SK-N-SH treated with all-trans-retinoic acid at 6 μM for 48 hours (cell line): ENCODE measurements around the gene ZNF705A.
"Not testable (repeated sequence)": the region's sequence is repeated elsewhere in the genome, so short reads cannot be mapped to it uniquely, and the experiment has no call there.

Experiments used
- ATAC-seq: fragments of 200-7000 bp; cut with Tn5 transposase; 3 replicates; pipeline ENCODE4 v1.9.1; 2020; ENCODE audit warnings: mild to moderate bottlenecking, moderate library complexity
- BACH2 ChIP-seq: fragments of 250-450 bp; sonication (Bioruptor Pico); IDR thresholded peaks from 2 replicates; pipeline ENCODE4 v1.9.0; 2021; ENCODE audit warnings: mild to moderate bottlenecking, borderline replicate concordance
- CREB5 ChIP-seq: fragments of 250-450 bp; sonication (Bioruptor Pico); IDR thresholded peaks from 2 replicates; pipeline ENCODE4 v1.5.1; 2020; ENCODE audit warnings: low read depth, mild to moderate bottlenecking, moderate library complexity
- CSDC2 ChIP-seq: fragments of 250-450 bp; sonication (Bioruptor Pico); IDR thresholded peaks from 2 replicates; pipeline ENCODE4 v1.5.0; 2020; ENCODE audit warnings: mild to moderate bottlenecking, moderate library complexity
- ESRRG ChIP-seq: fragments of 250-450 bp; sonication (Bioruptor Pico); IDR thresholded peaks from 2 replicates; pipeline ENCODE4 v1.6.1; 2021; ENCODE audit warnings: mild to moderate bottlenecking
- GLIS3 ChIP-seq: fragments of 250-450 bp; sonication (Bioruptor Pico); IDR thresholded peaks from 2 replicates; pipeline ENCODE4 v1.5.0; 2020; ENCODE audit warnings: mild to moderate bottlenecking, moderate library complexity
- ISL1 ChIP-seq: fragments of 250-450 bp; sonication (Bioruptor Pico); IDR thresholded peaks from 2 replicates; pipeline ENCODE4 v2.1.2; 2022; ENCODE audit warnings: mild to moderate bottlenecking, moderate library complexity
- OSR1 ChIP-seq: fragments of 250-450 bp; sonication (Bioruptor Pico); IDR thresholded peaks from 2 replicates; pipeline ENCODE4 v1.8.0; 2022; ENCODE audit warnings: moderate library complexity, mild to moderate bottlenecking, inconsistent platforms
- TOX ChIP-seq: fragments of 250-450 bp; sonication (Bioruptor Pico); IDR thresholded peaks from 2 replicates; pipeline ENCODE4 v1.8.0; 2021; ENCODE audit warnings: mild to moderate bottlenecking, moderate library complexity, borderline replicate concordance
- ZFP3 ChIP-seq: fragments of 250-450 bp; sonication (Bioruptor Pico); IDR thresholded peaks from 2 replicates; pipeline ENCODE4 v1.5.0; 2020; ENCODE audit warnings: mild to moderate bottlenecking, moderate library complexity
- ZNF565 ChIP-seq: fragments of 450-650 bp; formaldehyde crosslinking; conservative IDR thresholded peaks from 2 replicates; pipeline ENCODE4 v1.5.0; 2020; ENCODE audit warnings: low read depth, mild to moderate bottlenecking, moderate library complexity
- TF ChIP-seq, protein P1 (sequence below): fragments of 250-450 bp; sonication (Bioruptor Pico); IDR thresholded peaks from 2 replicates; pipeline ENCODE4 v1.5.0; 2020; ENCODE audit warnings: mild to moderate bottlenecking, moderate library complexity
- TF ChIP-seq, protein P2 (sequence below): fragments of 250-450 bp; sonication (Bioruptor Pico); IDR thresholded peaks from 2 replicates; pipeline ENCODE4 v1.5.1; 2021; ENCODE audit warnings: mild to moderate bottlenecking, moderate library complexity
- TF ChIP-seq, protein P3 (sequence below): fragments of 250-450 bp; sonication (Bioruptor Pico); IDR thresholded peaks from 2 replicates; pipeline ENCODE4 v1.8.0; 2020; ENCODE audit warnings: mild to moderate bottlenecking, moderate library complexity, borderline replicate concordance

ZNF705A gene

DNA sequence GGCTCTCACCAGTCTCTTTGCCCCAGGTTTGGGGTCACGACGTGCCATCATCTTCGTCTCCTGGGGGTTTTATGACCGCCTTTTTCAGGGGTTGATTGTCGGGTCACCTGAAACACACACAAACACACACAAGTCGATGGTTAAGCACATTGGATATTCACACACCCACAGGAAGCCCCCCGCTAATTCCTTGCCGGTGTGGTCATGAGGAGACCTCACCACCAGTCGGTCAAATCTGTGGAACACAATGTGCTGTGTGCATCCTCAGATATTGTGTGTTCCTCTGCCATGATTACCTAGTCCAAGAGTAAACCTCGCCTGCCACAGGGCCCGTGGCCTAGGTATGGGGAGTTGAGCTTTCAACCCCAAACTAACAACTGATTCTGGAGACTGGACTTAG lies 68.0 kb downstream of the ZNF705A start:
- not testable (repeated sequence) for ATAC-seq

GRCh38 chr12:8226355-8226754 lies 69.5 kb downstream of the ZNF705A start:
- TF ChIP-seq CSDC2 (CRISPR knock-in tag) (no peak), BACH2 (no peak), OSR1 (CRISPR knock-in tag) (no peak), ZFP3 (CRISPR knock-in tag) (no peak), CREB5 (no peak), TOX (CRISPR knock-in tag) (no peak), ISL1 (CRISPR knock-in tag) (no peak), GLIS3 (CRISPR knock-in tag) (no peak), ESRRG (CRISPR knock-in tag) (no peak), ZNF565 (CRISPR knock-in tag) (no peak)
- TF ChIP-seq, protein P1, sequence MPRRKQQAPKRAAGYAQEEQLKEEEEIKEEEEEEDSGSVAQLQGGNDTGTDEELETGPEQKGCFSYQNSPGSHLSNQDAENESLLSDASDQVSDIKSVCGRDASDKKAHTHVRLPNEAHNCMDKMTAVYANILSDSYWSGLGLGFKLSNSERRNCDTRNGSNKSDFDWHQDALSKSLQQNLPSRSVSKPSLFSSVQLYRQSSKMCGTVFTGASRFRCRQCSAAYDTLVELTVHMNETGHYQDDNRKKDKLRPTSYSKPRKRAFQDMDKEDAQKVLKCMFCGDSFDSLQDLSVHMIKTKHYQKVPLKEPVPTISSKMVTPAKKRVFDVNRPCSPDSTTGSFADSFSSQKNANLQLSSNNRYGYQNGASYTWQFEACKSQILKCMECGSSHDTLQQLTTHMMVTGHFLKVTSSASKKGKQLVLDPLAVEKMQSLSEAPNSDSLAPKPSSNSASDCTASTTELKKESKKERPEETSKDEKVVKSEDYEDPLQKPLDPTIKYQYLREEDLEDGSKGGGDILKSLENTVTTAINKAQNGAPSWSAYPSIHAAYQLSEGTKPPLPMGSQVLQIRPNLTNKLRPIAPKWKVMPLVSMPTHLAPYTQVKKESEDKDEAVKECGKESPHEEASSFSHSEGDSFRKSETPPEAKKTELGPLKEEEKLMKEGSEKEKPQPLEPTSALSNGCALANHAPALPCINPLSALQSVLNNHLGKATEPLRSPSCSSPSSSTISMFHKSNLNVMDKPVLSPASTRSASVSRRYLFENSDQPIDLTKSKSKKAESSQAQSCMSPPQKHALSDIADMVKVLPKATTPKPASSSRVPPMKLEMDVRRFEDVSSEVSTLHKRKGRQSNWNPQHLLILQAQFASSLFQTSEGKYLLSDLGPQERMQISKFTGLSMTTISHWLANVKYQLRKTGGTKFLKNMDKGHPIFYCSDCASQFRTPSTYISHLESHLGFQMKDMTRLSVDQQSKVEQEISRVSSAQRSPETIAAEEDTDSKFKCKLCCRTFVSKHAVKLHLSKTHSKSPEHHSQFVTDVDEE: no peak
- TF ChIP-seq, protein P2, sequence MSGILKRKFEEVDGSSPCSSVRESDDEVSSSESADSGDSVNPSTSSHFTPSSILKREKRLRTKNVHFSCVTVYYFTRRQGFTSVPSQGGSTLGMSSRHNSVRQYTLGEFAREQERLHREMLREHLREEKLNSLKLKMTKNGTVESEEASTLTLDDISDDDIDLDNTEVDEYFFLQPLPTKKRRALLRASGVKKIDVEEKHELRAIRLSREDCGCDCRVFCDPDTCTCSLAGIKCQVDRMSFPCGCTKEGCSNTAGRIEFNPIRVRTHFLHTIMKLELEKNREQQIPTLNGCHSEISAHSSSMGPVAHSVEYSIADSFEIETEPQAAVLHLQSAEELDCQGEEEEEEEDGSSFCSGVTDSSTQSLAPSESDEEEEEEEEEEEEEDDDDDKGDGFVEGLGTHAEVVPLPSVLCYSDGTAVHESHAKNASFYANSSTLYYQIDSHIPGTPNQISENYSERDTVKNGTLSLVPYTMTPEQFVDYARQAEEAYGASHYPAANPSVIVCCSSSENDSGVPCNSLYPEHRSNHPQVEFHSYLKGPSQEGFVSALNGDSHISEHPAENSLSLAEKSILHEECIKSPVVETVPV (CRISPR knock-in tag): no peak
- TF ChIP-seq, protein P3, sequence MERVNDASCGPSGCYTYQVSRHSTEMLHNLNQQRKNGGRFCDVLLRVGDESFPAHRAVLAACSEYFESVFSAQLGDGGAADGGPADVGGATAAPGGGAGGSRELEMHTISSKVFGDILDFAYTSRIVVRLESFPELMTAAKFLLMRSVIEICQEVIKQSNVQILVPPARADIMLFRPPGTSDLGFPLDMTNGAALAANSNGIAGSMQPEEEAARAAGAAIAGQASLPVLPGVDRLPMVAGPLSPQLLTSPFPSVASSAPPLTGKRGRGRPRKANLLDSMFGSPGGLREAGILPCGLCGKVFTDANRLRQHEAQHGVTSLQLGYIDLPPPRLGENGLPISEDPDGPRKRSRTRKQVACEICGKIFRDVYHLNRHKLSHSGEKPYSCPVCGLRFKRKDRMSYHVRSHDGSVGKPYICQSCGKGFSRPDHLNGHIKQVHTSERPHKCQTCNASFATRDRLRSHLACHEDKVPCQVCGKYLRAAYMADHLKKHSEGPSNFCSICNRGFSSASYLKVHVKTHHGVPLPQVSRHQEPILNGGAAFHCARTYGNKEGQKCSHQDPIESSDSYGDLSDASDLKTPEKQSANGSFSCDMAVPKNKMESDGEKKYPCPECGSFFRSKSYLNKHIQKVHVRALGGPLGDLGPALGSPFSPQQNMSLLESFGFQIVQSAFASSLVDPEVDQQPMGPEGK (CRISPR knock-in tag): no peak

DNA sequence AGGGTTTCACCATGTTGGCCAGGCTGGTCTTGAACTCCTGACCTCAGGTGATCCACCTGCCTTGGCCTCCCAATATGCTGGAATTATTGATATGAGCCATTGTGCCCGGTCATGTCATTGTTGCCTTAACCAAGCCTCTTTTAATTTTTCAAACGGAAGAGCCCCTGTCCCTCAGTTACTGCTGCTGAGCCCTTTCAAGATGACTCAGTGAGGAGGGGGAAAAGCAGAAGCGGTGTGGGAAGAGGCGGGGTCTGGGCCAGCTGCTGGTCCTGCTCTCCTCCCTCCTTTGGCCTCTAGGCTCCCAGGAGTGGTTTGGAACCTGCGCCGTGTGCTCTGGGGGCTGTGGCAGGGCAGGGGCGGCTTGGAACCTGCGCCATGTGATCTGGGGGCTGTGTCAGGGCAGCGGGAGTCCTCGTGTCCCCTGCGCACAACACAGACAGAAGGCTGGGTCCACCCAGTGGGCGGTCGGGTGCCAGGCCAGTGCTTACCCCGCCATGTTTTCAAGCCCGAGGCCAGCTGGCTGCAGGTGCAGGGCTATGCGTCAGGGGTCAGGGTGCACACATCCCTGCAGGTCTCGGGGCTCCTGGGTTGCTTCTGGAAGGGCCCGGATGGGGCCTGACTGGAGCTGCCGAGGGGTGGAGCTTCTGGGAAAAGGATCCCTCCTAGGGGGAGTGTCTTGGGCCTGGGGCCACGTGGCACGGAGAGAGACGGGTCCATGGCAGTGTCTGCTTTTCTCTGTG lies 70.3 kb downstream of the ZNF705A start, which contains the start of gene FAM90A1:
Gene FAM90A1, minus strand, starts transcription at position 627 of the 740 bp plus-strand sequence. CDS start 2,786 bp downstream, outside the sequence.
- ATAC-seq: not testable (repeated sequence)

More at GRCh38 chr12:8226355-8226754, 69.5 kb downstream of the ZNF705A start:
- ATAC-seq: no peak

GRCh38 chr12:8227732-8228077 lies 70.9 kb downstream of the ZNF705A start:
- not testable (repeated sequence) for ATAC-seq

GRCh38 chr12:8228607-8229006 lies 71.8 kb downstream of the ZNF705A start:
- ATAC-seq: not testable (repeated sequence)

GRCh38 chr12:8229486-8229885 lies 72.7 kb downstream of the ZNF705A start:
- ATAC-seq: not testable (repeated sequence)
